ENCODE data around the gene IFRD2.

The IFRD2 gene

DNA sequence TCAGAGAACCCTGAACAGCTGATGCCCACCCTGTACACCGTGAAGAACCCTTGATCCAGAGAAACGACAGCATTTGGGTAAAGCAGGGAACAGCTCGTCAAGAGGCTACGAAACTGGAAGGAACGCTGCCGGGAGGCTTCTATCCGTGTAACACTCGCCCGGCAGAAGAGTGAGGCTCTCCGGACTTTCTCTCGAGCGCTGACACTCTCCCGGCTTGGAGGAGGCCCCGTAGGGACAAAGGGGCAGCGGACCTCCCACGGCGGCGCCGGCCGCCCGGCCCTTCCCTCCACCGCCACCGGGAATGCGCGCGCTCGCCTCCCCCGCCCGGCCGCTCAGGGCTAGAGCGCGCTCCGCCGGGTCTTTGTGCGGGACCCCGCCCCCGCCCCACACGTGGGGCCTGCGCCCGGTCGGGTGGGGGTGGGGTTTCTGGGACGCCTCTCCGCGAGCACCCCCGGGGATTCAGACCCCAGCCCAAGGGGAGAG lies 28.7 kb upstream of the IFRD2 start:
- in situ Hi-C loops (cut with MboI; ENCODE audit: low pct_unique_long_range_greater_than_20kb, low sequenced_read_pairs, unreplicated experiment) = no loop called here
- TF ChIP-seq, protein P1, sequence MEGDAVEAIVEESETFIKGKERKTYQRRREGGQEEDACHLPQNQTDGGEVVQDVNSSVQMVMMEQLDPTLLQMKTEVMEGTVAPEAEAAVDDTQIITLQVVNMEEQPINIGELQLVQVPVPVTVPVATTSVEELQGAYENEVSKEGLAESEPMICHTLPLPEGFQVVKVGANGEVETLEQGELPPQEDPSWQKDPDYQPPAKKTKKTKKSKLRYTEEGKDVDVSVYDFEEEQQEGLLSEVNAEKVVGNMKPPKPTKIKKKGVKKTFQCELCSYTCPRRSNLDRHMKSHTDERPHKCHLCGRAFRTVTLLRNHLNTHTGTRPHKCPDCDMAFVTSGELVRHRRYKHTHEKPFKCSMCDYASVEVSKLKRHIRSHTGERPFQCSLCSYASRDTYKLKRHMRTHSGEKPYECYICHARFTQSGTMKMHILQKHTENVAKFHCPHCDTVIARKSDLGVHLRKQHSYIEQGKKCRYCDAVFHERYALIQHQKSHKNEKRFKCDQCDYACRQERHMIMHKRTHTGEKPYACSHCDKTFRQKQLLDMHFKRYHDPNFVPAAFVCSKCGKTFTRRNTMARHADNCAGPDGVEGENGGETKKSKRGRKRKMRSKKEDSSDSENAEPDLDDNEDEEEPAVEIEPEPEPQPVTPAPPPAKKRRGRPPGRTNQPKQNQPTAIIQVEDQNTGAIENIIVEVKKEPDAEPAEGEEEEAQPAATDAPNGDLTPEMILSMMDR (IDR thresholded peaks at IDR 0.05; ENCODE audit: extremely low read depth, insufficient read depth, missing control alignments) = no peak
- peak; percentile 88 for DNase-seq (ENCODE audit: low spot score)

DNA sequence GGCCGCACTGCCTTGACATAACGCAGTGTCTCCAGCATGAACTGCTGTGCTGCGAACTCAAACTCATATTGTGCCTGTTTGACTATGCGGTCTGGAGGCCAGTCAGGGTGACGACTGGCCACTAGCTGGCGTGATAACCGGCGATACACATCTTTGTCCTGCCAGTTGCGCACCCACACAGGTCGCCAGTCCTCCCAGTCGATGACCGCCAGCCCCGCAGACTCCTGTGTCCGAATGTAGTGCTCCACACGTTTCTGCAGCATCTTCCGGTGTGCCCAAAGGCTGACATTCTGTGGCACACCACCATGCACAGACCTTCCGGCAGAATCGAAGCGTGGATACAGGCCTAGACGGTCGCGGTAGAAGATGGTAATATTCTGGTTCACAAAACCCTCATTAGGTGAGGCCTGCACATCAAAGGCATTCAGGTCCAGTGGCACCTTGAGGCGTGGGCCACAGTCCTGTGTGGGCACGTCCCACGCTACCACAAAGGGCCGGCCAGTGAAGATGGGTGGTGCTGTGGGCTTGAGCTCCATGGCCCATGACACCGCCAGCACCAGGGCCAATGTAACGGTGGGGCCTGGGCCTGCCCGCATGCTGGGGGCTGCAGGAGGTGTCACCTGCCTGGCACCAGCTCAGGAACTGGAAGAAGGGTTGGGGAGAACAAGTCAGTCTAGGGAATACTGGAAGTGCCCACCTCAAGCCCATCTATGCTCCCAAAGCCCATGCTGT lies 27.8 kb upstream of the IFRD2 start:
- TF ChIP-seq, protein P1 (IDR thresholded peaks at IDR 0.05; ENCODE audit: extremely low read depth, insufficient read depth, missing control alignments) = no peak
- in situ Hi-C loops (cut with MboI; ENCODE audit: low pct_unique_long_range_greater_than_20kb, low sequenced_read_pairs, unreplicated experiment) = no loop called here
- no peak for DNase-seq (ENCODE audit: low spot score)

DNA sequence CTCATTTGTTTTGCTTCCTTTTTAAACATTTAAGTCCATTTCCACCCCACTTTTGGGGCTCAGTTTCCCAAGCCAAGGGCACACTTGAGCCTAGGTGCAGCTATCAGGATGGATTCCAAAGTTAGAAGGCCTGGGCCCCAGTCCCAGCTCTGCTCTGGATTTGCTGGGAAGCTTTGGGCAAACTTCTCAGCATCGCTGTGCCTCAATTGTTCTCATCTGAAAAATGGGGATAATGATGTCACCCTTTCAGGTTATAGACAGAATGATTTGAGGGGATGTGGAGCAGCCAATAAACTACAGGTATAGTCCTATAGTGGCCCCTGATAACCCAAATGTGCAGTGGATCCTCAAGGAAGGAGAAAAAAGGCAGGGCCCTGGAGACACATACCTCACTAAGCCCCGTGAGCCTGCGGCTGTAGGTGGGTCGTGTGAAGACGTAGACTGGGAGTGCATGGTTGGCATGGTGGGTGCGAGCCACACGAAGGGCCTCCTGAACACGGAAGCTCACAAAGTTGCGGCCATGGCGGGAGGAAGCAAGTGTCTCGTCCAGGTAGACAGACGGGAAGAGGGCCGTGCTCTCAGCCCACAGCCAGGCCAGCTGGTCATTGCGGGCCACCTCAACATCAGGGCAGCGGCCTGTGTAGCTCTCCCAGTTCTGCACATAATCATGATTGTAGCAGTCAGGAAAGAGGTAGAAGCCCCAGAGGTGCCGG lies 27.1 kb upstream of the IFRD2 start:
- TF ChIP-seq, protein P1 (IDR thresholded peaks at IDR 0.05; ENCODE audit: extremely low read depth, insufficient read depth, missing control alignments) = no peak
- no peak for DNase-seq (ENCODE audit: low spot score)
- in situ Hi-C loops (cut with MboI; ENCODE audit: low pct_unique_long_range_greater_than_20kb, low sequenced_read_pairs, unreplicated experiment) = no loop called here

DNA sequence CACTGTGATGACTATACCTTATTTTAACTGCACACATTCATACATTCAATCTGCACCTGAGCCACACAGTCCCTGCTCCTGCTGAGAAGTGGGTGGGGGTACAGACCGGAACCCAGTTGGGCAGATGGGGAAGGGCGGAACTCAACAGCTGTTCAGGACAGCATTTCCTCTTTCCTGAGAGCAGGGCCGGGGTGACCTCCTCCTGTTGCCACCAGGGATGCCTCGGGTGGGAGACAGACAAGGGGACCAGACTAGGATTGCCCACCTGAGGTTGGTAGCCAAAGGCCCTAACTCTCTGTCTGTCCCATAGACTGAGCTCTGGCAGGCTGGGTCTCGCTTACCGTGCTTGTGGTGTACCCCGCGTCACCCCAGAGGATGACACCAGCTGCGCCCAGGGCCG lies 26.4 kb upstream of the IFRD2 start:
- DNase-seq (ENCODE audit: low spot score) = no peak
- in situ Hi-C loops (cut with MboI; ENCODE audit: low pct_unique_long_range_greater_than_20kb, low sequenced_read_pairs, unreplicated experiment) = no loop called here

DNA sequence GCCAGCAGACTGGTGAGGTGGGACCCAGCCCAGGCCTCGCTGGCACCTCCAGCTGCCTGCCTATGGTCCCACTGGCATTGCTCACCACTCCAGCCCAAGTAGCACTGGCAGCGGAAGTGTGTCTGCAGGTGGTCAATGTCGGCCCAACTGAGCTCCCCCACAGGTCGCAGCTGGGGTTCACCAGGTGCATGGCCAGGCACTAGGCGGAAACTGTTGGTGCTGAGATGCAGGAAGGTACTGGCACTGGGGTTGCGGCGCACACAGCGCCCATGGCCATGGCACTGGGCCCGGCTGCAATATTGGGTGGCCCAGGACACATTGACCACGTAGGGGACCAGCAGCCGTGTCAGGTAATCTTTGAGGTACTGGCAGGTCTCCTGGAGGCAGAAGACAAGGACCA lies 25.9 kb upstream of the IFRD2 start:
- in situ Hi-C loops (cut with MboI; ENCODE audit: low pct_unique_long_range_greater_than_20kb, low sequenced_read_pairs, unreplicated experiment) = no loop called here
- TF ChIP-seq, protein P1 (IDR thresholded peaks at IDR 0.05; ENCODE audit: extremely low read depth, insufficient read depth, missing control alignments) = no peak
- DNase-seq (ENCODE audit: low spot score) = no peak

More for the DNA sequence above, 26.4 kb upstream of the IFRD2 start:
- TF ChIP-seq, protein P1 (IDR thresholded peaks at IDR 0.05; ENCODE audit: extremely low read depth, insufficient read depth, missing control alignments) = no peak

DNA sequence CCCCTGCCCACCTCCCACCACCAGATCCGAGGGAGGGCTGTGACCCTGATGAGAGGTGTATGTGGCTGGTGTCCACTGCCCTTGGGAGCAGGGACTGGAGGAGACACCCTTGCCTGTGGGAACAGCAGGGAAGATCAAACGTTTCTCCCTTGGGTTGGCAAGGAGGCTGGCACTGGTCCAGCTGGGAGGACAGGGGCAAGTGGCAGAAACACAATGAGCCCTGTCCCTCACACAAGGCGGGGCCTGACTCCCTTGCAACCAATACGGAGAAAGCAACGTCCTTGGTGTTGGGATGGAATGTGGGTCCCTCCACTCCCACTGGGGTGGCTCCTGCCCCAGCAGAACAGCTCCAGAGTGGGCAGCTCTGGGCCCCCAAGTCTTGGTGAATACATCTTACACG lies 25.1 kb upstream of the IFRD2 start:
- DNase-seq (ENCODE audit: low spot score) = no peak
- in situ Hi-C loops (cut with MboI; ENCODE audit: low pct_unique_long_range_greater_than_20kb, low sequenced_read_pairs, unreplicated experiment) = no loop called here
- TF ChIP-seq, protein P1 (IDR thresholded peaks at IDR 0.05; ENCODE audit: extremely low read depth, insufficient read depth, missing control alignments) = no peak

Measured in GM13977 (cell line).